ENCODE data around the gene HTATIP2. TPM values are rescaled to one million over a fixed set of nuclear protein-coding genes. Genes with fewer than 3 reads are reported as not detected.

HTATIP2 gene
- total RNA-seq, 1 donor from 2014 or later, result 51.5 TPM

DNA sequence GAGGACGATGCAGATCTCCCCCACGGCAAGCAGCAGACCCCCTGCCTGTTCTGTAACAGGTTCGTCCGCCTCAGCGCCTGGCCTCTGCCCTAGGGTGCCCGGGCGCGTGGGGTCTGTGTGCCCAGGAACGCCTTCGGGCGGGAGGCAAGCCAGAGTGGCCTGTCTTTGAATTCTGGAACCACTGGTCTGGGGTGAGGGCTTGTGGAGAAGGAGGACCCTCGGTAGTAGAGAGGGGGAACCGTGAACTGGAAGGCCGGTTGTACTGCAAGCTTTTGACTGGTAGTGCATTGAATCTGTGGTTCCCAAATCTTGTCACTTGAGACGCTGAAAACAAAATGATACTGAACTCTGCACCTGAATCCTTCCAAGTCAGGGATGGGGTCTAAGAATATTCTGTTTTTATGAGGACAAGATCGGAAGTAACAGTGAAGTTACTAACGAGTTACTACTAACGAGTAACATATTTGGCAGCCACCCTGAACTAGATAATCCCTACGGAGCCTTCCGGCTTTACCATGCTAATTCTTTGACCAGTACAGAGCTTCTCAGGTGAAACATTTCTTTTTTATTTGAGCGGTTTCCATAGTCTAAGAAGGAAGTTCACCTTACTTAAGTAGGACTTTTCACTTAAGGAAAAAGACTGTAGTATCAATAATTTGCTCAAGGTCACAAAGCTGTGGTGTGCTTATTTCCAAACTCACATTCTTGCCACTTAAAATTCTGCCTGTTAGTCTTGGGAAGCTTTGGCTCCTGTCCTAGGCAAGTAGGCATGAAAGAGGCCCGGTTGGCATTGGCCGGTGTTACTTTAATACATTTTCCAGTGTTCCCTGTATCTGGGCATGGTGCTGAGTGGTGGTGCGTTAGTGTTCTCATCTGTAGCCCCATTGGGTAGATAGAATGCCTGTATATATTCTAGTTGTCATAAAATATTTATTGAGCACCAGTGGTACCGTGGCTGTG is 24.9 kb downstream of the HTATIP2 start:
- Histone ChIP-seq H3K36me3 (ENCODE audit: control insufficient read depth, insufficient read depth, low read length) (no peaks in the 10 kb centered on the region), H3K27me3 (ENCODE audit: control insufficient read depth, insufficient read depth, low read length) (no peaks in the 10 kb centered on the region), H3K4me3 (ENCODE audit: low read depth, low read length) (peak overlapping the region; percentile 85)
- TF ChIP-seq, protein P1, sequence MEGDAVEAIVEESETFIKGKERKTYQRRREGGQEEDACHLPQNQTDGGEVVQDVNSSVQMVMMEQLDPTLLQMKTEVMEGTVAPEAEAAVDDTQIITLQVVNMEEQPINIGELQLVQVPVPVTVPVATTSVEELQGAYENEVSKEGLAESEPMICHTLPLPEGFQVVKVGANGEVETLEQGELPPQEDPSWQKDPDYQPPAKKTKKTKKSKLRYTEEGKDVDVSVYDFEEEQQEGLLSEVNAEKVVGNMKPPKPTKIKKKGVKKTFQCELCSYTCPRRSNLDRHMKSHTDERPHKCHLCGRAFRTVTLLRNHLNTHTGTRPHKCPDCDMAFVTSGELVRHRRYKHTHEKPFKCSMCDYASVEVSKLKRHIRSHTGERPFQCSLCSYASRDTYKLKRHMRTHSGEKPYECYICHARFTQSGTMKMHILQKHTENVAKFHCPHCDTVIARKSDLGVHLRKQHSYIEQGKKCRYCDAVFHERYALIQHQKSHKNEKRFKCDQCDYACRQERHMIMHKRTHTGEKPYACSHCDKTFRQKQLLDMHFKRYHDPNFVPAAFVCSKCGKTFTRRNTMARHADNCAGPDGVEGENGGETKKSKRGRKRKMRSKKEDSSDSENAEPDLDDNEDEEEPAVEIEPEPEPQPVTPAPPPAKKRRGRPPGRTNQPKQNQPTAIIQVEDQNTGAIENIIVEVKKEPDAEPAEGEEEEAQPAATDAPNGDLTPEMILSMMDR (IDR thresholded peaks at IDR 0.05; ENCODE audit: insufficient read depth, low read length, poor library complexity, severe bottlenecking), result no peak
- no peak for DNase-seq (ENCODE audit: low read depth)

GRCh38 chr11:20397281-20397680 is 33.8 kb downstream of the HTATIP2 start:
- Histone ChIP-seq H3K4me3 (ENCODE audit: low read depth, low read length) (no peak overlapping the region), H3K27me3 (ENCODE audit: control insufficient read depth, insufficient read depth, low read length) (no peaks in the 10 kb centered on the region), H3K36me3 (ENCODE audit: control insufficient read depth, insufficient read depth, low read length) (no peaks in the 10 kb centered on the region)
- peak; percentile 25 for DNase-seq (ENCODE audit: low read depth)
- TF ChIP-seq, protein P1 (IDR thresholded peaks at IDR 0.05; ENCODE audit: insufficient read depth, low read length, poor library complexity, severe bottlenecking), result peak; percentile 61

DNA sequence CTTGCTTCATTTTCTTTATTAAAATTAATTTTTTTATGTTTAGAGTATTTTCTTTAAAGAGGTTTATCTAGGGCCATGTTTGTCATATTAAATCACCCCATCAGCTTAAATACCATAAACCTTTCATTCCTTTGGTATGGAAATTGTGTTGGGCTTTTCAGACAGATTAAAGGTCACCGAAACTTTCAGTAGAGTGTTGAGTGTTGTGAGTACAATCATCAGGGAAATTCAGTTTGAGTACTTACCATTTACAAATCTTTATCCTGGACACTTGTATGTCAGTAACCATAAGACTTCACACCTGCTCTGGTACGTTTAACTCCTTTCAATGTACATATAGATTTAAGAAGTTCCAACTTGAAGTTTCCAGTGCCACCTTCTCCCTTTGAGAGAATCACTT is 36.0 kb downstream of the HTATIP2 start:
- Histone ChIP-seq H3K27me3 (ENCODE audit: control insufficient read depth, insufficient read depth, low read length) (no peaks in the 10 kb centered on the region), H3K36me3 (ENCODE audit: control insufficient read depth, insufficient read depth, low read length) (no peaks in the 10 kb centered on the region), H3K4me3 (ENCODE audit: low read depth, low read length) (no peak overlapping the region)
- TF ChIP-seq, protein P1 (IDR thresholded peaks at IDR 0.05; ENCODE audit: insufficient read depth, low read length, poor library complexity, severe bottlenecking), result no peak
- no peak for DNase-seq (ENCODE audit: low read depth)

- TF ChIP-seq, protein P1 (IDR thresholded peaks at IDR 0.05; ENCODE audit: insufficient read depth, low read length, poor library complexity, severe bottlenecking), result no peak
- Histone ChIP-seq H3K36me3 (ENCODE audit: control insufficient read depth, insufficient read depth, low read length) (no peaks in the 10 kb centered on the region), H3K27me3 (ENCODE audit: control insufficient read depth, insufficient read depth, low read length) (no peaks in the 10 kb centered on the region), H3K4me3 (ENCODE audit: low read depth, low read length) (no peak overlapping the region)
- DNase-seq (ENCODE audit: low read depth), result no peak
Measured at GRCh38 chr11:20403059-20403458, 39.5 kb downstream of the HTATIP2 start.

- DNase-seq (ENCODE audit: low read depth), result no peak
- H3K27me3 ChIP-seq (ENCODE audit: control insufficient read depth, insufficient read depth, low read length), result no peaks in the 10 kb centered on the region
- H3K4me3 ChIP-seq (ENCODE audit: low read depth, low read length), result no peak overlapping the region
- TF ChIP-seq, protein P1 (IDR thresholded peaks at IDR 0.05; ENCODE audit: insufficient read depth, low read length, poor library complexity, severe bottlenecking), result no peak
- no peaks in the 10 kb centered on the region for H3K36me3 ChIP-seq (ENCODE audit: control insufficient read depth, insufficient read depth, low read length)
Measured at GRCh38 chr11:20406484-20406883, 43.0 kb downstream of the HTATIP2 start.
